ENCODE data around the gene CDC14A.

Gene CDC14A

GRCh38 chr1:100459358-100460114 is 107.2 kb downstream of the CDC14A start:
- DNase-seq (ENCODE audit: low read depth in 1 of 2, low spot score in 1 of 2) = peak; percentile 23 to 77

GRCh38 chr1:100461222-100461621 is 108.9 kb downstream of the CDC14A start:
- TF ChIP-seq REST (IDR thresholded peaks at IDR 0.05; ENCODE audit: insufficient replicate concordance, low read depth) = no peak
- TF ChIP-seq CTCF (IDR thresholded peaks at IDR 0.05; ENCODE audit: insufficient read depth, low read length) = no peak
- no peak for TF ChIP-seq GABPA (IDR thresholded peaks at IDR 0.05; ENCODE audit: low read depth)
- TF ChIP-seq POLR2AphosphoS5 (IDR thresholded peaks at IDR 0.05; ENCODE audit: low read depth) = no peak
- TF ChIP-seq SPI1 (IDR thresholded peaks at IDR 0.05; ENCODE audit: borderline replicate concordance, low read depth) = no peak
- Histone ChIP-seq H3K4me3 (replicated peaks; ENCODE audit: insufficient read depth, low read length) (no peak overlapping the region), H3K27me3 (ENCODE audit: insufficient read depth, poor library complexity, severe bottlenecking) (no peaks in the 10 kb centered on the region), H3K27ac (replicated peaks) (no peak overlapping the region)
- DNase-seq (ENCODE audit: low read depth in 1 of 2, low spot score in 1 of 2) = no peak

More at GRCh38 chr1:100459358-100460114, 107.2 kb downstream of the CDC14A start:
- no peak overlapping the region for H3K4me3 ChIP-seq (replicated peaks; ENCODE audit: insufficient read depth, low read length)
- TF ChIP-seq REST (IDR thresholded peaks at IDR 0.05; ENCODE audit: insufficient replicate concordance, low read depth) = no peak
- peak; percentile 82 for TF ChIP-seq CTCF (IDR thresholded peaks at IDR 0.05; ENCODE audit: insufficient read depth, low read length)
- TF ChIP-seq POLR2AphosphoS5 (IDR thresholded peaks at IDR 0.05; ENCODE audit: low read depth) = no peak
- no peak for TF ChIP-seq GABPA (IDR thresholded peaks at IDR 0.05; ENCODE audit: low read depth)
- no peak for TF ChIP-seq SPI1 (IDR thresholded peaks at IDR 0.05; ENCODE audit: borderline replicate concordance, low read depth)
- no peak overlapping the region for H3K27ac ChIP-seq (replicated peaks)
- H3K27me3 ChIP-seq (ENCODE audit: insufficient read depth, poor library complexity, severe bottlenecking) = no peaks in the 10 kb centered on the region

GRCh38 chr1:100462326-100463025 is 110.2 kb downstream of the CDC14A start:
- Histone ChIP-seq H3K4me3 (replicated peaks; ENCODE audit: insufficient read depth, low read length) (no peak overlapping the region), H3K27me3 (ENCODE audit: insufficient read depth, poor library complexity, severe bottlenecking) (no peaks in the 10 kb centered on the region), H3K27ac (replicated peaks) (no peak overlapping the region)
- DNase-seq (ENCODE audit: low read depth in 1 of 2, low spot score in 1 of 2) = no peak
- TF ChIP-seq SPI1 (IDR thresholded peaks at IDR 0.05; ENCODE audit: borderline replicate concordance, low read depth) = no peak
- no peak for TF ChIP-seq REST (IDR thresholded peaks at IDR 0.05; ENCODE audit: insufficient replicate concordance, low read depth)
- no peak for TF ChIP-seq POLR2AphosphoS5 (IDR thresholded peaks at IDR 0.05; ENCODE audit: low read depth)
- no peak for TF ChIP-seq GABPA (IDR thresholded peaks at IDR 0.05; ENCODE audit: low read depth)
- no peak for TF ChIP-seq CTCF (IDR thresholded peaks at IDR 0.05; ENCODE audit: insufficient read depth, low read length)
